Fibroblast of villous mesenchyme (primary cell): Measurements from ENCODE around the gene FNIP1. TPM values are rescaled to one million over a fixed set of nuclear protein-coding genes. Genes with fewer than 3 reads are reported as not detected.

ENCODE experiments used
- DNase-seq: peaks from one replicate; pipeline ENCODE4 v3.0.0-alpha.2; 2010; ENCODE audit warnings: low read depth
- H3K4me3 ChIP-seq: 2 replicates; pipeline ENCODE4 v1.5.1; 2011; ENCODE audit warnings: low read depth, mild to moderate bottlenecking, low read length
- total RNA-seq: library from RNA; depleted of rRNA; stranded (reverse); fragments of >200 nt; gene quantifications from 2 replicates; pipeline ENCODE4 v1.2.3, GENCODE V29; 2012
- TF ChIP-seq, protein P1 (sequence below): IDR thresholded peaks from 2 replicates; pipeline ENCODE4 v1.5.1; 2012; ENCODE audit warnings: low read depth, mild to moderate bottlenecking, low read length; ENCODE audit not compliant: insufficient read depth

The FNIP1 gene
- total RNA-seq, 1 donor, result 67.8 TPM

DNA sequence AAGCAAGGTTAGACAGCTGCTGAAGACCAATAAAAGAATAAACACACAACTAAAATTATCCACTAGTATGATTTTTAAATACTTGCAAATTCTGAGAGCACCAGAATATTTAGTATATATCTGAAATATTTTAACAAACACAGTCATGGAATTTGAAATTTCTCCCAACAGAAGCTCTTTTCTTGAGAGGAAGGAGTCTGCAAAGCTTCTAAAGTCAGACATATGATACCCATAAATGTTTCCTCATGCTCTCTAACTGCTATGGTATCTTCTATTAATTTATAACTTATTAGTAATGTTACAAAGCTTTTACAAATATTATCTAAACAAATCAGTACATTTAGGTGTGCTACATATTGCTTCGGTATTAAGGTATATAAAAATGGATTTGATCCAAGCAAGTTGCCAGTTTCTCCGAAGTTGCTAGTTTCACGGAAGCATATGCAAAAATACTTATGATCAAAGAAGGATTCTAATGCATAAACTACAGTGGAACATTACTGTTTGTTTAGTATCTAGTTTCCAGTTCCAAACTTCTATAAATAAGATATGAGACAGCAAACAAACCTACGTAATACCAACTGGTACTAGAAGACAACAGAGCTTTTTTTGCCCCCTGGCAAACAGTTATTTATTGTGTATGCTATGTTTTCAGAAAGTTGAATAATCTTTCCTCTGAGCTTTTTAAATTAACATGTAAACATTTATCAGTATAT is 22.0 kb downstream of the FNIP1 start:
- DNase-seq, result no peak
- TF ChIP-seq, protein P1, sequence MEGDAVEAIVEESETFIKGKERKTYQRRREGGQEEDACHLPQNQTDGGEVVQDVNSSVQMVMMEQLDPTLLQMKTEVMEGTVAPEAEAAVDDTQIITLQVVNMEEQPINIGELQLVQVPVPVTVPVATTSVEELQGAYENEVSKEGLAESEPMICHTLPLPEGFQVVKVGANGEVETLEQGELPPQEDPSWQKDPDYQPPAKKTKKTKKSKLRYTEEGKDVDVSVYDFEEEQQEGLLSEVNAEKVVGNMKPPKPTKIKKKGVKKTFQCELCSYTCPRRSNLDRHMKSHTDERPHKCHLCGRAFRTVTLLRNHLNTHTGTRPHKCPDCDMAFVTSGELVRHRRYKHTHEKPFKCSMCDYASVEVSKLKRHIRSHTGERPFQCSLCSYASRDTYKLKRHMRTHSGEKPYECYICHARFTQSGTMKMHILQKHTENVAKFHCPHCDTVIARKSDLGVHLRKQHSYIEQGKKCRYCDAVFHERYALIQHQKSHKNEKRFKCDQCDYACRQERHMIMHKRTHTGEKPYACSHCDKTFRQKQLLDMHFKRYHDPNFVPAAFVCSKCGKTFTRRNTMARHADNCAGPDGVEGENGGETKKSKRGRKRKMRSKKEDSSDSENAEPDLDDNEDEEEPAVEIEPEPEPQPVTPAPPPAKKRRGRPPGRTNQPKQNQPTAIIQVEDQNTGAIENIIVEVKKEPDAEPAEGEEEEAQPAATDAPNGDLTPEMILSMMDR, result no peak
- no peak overlapping the region for H3K4me3 ChIP-seq

DNA sequence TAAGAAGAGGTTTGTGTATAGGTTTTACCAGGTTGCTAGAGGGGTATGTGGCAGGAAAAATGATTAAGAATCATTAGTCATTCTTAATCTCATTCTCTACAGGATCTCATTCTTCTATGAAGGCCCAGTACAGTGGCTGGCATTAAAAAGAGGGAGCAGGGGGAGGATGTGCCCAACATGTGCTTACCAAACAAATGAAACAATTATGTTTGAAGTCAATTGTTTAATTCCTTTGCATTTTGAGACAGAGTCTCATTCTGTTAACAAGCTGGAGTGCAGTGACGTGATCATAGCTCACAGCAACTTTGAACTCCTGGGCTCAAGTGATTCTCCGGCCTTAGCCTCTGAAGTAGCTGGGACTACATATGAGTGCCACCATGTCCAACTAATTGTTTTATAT is 23.0 kb downstream of the FNIP1 start:
- DNase-seq, result no peak
- H3K4me3 ChIP-seq, result no peak overlapping the region
- TF ChIP-seq, protein P1, result no peak

DNA sequence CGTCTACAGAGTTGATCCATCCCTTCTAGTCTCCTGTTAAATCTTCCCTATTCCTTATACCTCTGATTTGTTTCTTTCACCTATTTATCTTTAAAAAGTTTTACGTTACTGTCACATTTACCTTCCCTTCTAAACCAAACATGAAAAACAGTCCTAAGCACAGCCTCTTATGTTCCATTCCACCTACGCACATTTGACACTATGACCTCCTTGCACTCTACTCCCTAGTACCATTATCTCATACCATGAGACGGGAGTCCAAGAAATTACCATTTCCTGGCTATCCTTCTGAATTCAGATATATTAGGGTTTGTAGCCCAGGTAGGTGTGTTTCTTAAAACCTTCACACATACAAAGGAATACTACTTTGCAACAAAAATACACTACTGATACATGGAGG is 25.1 kb downstream of the FNIP1 start:
- TF ChIP-seq, protein P1, result no peak
- H3K4me3 ChIP-seq, result no peak overlapping the region
- DNase-seq, result no peak

DNA sequence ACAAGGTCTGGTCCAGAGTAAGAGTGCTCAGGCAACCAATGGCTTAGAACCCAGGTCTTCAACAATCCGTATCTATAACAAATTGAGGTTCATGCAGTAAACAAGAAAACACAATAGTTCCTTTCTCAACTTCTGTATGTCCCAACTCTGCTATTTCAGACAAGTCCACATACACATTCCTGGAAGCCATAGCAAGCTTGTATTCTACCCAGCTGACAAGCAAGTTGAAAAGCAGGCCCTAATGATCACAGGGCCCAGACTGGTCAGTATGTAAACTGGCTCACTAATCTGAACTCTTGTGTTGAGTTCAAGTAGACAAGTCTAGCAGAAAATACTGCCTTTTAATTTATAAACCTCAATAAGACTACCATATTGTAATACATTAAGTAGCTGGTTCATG is 26.9 kb downstream of the FNIP1 start:
- no peak for DNase-seq

DNA sequence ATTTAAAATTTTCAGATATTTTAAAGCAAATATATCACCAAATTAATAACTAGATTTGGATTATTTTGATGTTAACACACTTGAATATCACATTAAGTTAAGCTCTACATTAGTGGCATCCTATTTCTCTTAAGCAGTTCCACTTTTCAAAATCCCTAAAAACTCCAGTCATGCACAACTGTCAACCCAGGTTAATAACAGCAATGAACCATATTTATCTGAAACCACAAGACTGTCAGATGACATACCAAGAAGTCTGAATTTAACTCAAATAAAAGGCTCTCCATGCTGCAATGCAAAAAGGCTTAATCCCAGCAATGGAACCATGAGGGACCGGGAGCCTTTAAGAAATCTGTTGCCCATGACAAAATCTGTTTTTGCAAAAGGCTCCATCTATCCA is 27.5 kb downstream of the FNIP1 start:
- TF ChIP-seq, protein P1, result no peak
- no peak overlapping the region for H3K4me3 ChIP-seq
- no peak for DNase-seq

More for the DNA sequence above, 26.9 kb downstream of the FNIP1 start:
- TF ChIP-seq, protein P1, result no peak
- H3K4me3 ChIP-seq, result no peak overlapping the region

- no peak overlapping the region for H3K4me3 ChIP-seq
- no peak for DNase-seq
- TF ChIP-seq, protein P1, result no peak
Observed at GRCh38 chr5:131767891-131768290, 28.9 kb downstream of the FNIP1 start.

- DNase-seq, result no peak
- no peak overlapping the region for H3K4me3 ChIP-seq
- TF ChIP-seq, protein P1, result no peak
Observed at GRCh38 chr5:131766689-131767088, 30.1 kb downstream of the FNIP1 start.
